CD4-positive, alpha-beta memory T cell (primary cell): ENCODE measurements around the gene FBXL14. TPM values are rescaled to one million over a fixed set of nuclear protein-coding genes. Genes with fewer than 3 reads are reported as not detected.

Source experiments
- CTCF ChIA-PET: fragments of 350-600 bp; sonication (Branson Sonifier 250); formaldehyde crosslinking; loops from one replicate; lab custom pipeline; 2021; ENCODE audit warnings: inconsistent platforms; ENCODE audit not compliant: partially characterized antibody; lab: Charles Lee
- POLR2A ChIA-PET: fragments of 350-600 bp; sonication (Branson Sonifier 250); formaldehyde crosslinking; loops from one replicate; lab custom pipeline; 2021; ENCODE audit not compliant: partially characterized antibody; lab: Charles Lee
- DNase-seq, 5 donors: peaks; one replicate each; pipeline versions ENCODE4 v3.0.0 to v3.0.0-alpha.2; 2020 to 2022; ENCODE audit warnings: mixed read lengths in 1 of 5
- H3K27ac ChIP-seq: one replicate; pipeline ENCODE4 v1.7.0; 2013; ENCODE audit warnings: low read depth, low read length
- H3K27me3 ChIP-seq: 2 replicates; pipeline ENCODE4 v1.7.0; 2013; ENCODE audit warnings: mild to moderate bottlenecking, low read length, moderate library complexity; ENCODE audit not compliant: insufficient read depth
- H3K36me3 ChIP-seq: 2 replicates; pipeline ENCODE4 v1.7.0; 2013; ENCODE audit warnings: mild to moderate bottlenecking, low read length, moderate library complexity; ENCODE audit not compliant: insufficient read depth
- H3K4me1 ChIP-seq: 2 replicates; pipeline ENCODE4 v1.7.0; 2013; ENCODE audit warnings: mild to moderate bottlenecking, low read length, moderate library complexity; ENCODE audit not compliant: insufficient read depth
- H3K4me3 ChIP-seq, 2 donors: one replicate each; pipeline ENCODE4 v1.7.0; 2013; ENCODE audit warnings: low read length in 2 of 2, mild to moderate bottlenecking in 1 of 2
- H3K9me3 ChIP-seq, 2 donors: one replicate each; pipeline ENCODE4 v1.7.0; 2013; ENCODE audit warnings: low read length in 2 of 2, control low read depth in 1 of 2; ENCODE audit not compliant: control insufficient read depth in 1 of 2
- H3K27ac Mint-ChIP-seq, 7 donors: one replicate each; pipeline ENCODE4 v1.8.0; 2020 to 2021; ENCODE audit warnings: mixed read lengths in 7 of 7, mild to moderate bottlenecking in 6 of 7, inconsistent platforms in 3 of 7, moderate library complexity in 3 of 7
- H3K27me3 Mint-ChIP-seq, 2 donors: one replicate each; pipeline ENCODE4 v1.8.0; 2020 to 2021; ENCODE audit warnings: mixed read lengths in 2 of 2
- H3K36me3 Mint-ChIP-seq, 2 donors: one replicate each; pipeline ENCODE4 v1.8.0; 2020 to 2021; ENCODE audit warnings: mixed read lengths in 2 of 2, inconsistent platforms in 1 of 2, mild to moderate bottlenecking in 1 of 2
- H3K4me1 Mint-ChIP-seq, 4 donors: one replicate each; pipeline ENCODE4 v1.8.0; 2020 to 2021; ENCODE audit warnings: mixed read lengths in 4 of 4, mild to moderate bottlenecking in 1 of 4
- H3K4me3 Mint-ChIP-seq, 8 donors: one replicate each; pipeline ENCODE4 v1.8.0; 2020 to 2021; ENCODE audit warnings: mixed read lengths in 8 of 8, mild to moderate bottlenecking in 7 of 8, moderate library complexity in 6 of 8, inconsistent platforms in 3 of 8
- H3K9me3 Mint-ChIP-seq, 8 donors: one replicate each; pipeline ENCODE4 v1.8.0; 2020 to 2021; ENCODE audit warnings: mixed read lengths in 8 of 8, mild to moderate bottlenecking in 5 of 8, inconsistent platforms in 3 of 8, moderate library complexity in 1 of 8
- intact Hi-C: fragments of 100-400 bp; cut with micrococcal nuclease; formaldehyde crosslinking; loops from one replicate; pipeline ENCODE4 v1.15.1; 2023
- polyA plus RNA-seq, 2 donors: library from polyadenylated mRNA; unstranded; fragments of 300-500 nt; fragmentation: Illumina TruSeq; gene quantifications; one replicate each; pipeline ENCODE4 v1.2.3, GENCODE V29; 2021
- total RNA-seq, 2 experiments: library from RNA; stranded (reverse); gene quantifications; one replicate each; pipeline ENCODE4 v1.2.3, GENCODE V29; 2021

FBXL14 gene
- total and polyA plus RNA-seq, 4 experiments from 2014 or later = 14.6 to 43.4 (median 35.4) TPM

DNA sequence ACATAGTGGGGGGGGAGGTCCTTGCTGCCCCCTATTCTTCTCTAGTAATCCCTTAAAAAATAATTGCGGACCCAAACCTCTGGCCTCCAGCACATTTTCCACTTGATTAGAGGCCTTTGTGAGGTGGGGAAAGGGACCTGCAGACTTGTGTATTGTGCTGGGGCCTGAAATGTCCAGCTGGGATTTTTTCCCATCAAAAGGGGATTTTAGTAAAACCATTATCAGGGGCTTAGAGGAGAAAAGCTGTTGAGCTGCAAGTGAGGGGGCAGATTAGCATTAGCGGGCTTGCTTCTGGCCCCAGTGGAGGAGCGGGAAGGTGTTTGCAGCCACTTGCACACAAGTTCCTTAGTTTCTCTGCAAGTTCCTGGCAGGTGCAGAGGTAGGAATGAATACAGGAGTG lies 13.9 kb downstream of the FBXL14 start:
- CTCF ChIA-PET = interaction anchor here (10.8 kb wide), 1 partner anchor 463 kb away, joined by 302 read pairs; no protein-coding TSS in a partner anchor
- H3K4me3 ChIP-seq = no peak overlapping the region
- POLR2A ChIA-PET = no interaction called here
- peaks cover 7% of the 10 kb centered on the region for H3K4me1 ChIP-seq
- no peaks in the 10 kb centered on the region for H3K9me3 ChIP-seq
- H3K27ac ChIP-seq = no peak overlapping the region
- Mint-ChIP-seq H3K9me3 (no peaks in the 10 kb centered on the region), H3K4me1 (peaks cover 4 to 7% (median 7%) of the 10 kb centered on the region in 4 donors), H3K27ac (peak overlapping the region in 1 of 7 donors; percentile 30), H3K4me3 (no peak overlapping the region), H3K27me3 (no peaks in the 10 kb centered on the region), H3K36me3 (peaks cover 11 to 12% of the 10 kb centered on the region in 2 donors)
- DNase-seq = no peak
- intact Hi-C loops = loop anchor here (5.0 kb wide), 1 partner anchor 763 kb away; no protein-coding TSS in a partner anchor
- H3K36me3 ChIP-seq = no peaks in the 10 kb centered on the region
- no peaks in the 10 kb centered on the region for H3K27me3 ChIP-seq

DNA sequence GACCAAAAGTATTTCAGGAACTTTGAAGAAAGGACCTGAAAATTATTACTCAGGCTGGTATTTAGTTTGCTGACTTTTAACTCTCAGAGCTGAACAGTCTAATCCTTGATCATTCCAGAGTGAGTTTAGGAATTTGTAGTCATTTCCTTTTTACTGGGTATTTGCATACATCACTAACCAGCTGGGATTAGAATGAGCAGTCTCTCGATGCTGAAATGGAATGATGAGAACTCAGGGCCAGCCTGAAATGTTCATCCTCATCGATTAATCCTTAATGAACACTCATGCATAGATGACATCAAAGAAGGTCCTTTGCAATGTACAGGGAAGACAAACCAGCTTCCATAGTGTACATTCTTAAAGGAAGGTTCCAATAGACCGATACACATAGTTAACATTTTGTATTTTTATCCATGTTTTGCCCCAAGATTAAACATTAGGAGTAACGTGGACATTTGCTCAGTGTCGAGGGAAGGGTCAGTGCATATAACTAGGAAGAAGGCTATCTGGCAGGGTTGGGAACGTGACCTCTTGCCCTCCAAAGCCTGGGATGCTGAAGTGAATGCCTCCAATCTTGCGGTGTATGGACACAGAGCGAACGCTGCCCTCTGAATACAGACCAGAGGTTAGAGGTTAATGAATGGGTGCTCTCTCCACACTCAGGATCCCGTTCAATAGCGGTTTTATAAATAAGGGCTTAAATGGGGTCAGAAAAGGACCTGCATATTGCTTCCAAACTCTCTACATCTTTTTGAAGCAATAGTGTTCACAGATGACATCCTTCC lies 14.5 kb downstream of the FBXL14 start:
- ChIA-PET CTCF (interaction anchor here (1.8 to 10.8 kb wide), 2 partner anchors 26 to 463 kb away, joined by 5 to 302 read pairs; no protein-coding TSS in a partner anchor), POLR2A (no interaction called here)
- Mint-ChIP-seq H3K36me3 (peaks cover 10 to 12% of the 10 kb centered on the region in 2 donors), H3K9me3 (peaks cover 0 to 2% (median 0%) of the 10 kb centered on the region in 8 donors), H3K4me3 (no peak overlapping the region), H3K4me1 (peaks cover 4 to 7% (median 7%) of the 10 kb centered on the region in 4 donors), H3K27ac (peak overlapping the region in 1 of 7 donors; percentile 30), H3K27me3 (no peaks in the 10 kb centered on the region)
- Histone ChIP-seq H3K27me3 (no peaks in the 10 kb centered on the region), H3K36me3 (no peaks in the 10 kb centered on the region), H3K27ac (no peak overlapping the region), H3K4me1 (peaks cover 7% of the 10 kb centered on the region), H3K4me3 (no peak overlapping the region), H3K9me3 (no peaks in the 10 kb centered on the region)
- intact Hi-C loops = loop anchor here (5.0 kb wide), 1 partner anchor 763 kb away; no protein-coding TSS in a partner anchor
- no peak for DNase-seq

DNA sequence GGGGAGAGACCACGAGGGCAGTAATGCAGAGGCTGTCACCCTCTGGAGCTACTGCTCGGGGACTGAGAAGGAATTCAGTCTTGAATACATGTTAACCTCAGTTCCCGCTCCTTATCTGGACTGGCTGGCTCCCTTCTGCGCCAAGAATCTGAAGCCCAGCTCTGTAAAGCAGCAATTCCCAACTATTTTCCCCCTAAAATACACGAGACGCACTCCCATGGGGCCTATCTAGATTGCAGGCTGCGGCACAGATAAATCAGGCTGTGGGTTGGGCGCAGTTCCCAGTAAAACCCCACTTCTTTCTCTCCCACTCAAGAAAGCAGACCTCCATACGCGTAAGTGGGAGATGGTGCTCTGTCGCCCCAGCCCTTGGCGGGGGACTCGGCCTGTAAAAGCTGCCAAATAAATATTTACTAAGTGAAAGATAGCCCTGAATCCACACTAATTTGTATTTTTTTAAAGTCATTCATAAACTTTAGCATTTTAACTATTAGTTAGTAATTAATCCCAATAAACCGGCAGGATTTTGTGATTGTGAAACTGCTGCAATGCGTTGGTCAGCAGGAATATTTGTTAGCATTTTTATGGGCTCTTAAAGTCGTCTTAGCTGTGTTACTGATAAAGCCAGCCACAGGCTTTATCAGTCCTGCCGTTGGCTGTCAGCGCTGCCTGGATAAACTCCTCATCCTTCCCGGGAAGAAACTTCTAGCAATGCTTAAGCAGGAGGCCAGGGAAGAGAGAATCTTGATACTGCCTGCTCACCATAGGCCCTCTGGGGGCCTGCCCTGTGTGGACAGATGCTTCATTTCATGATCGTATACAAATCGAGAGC lies 17.8 kb downstream of the FBXL14 start:
- POLR2A ChIA-PET = no interaction called here
- Histone ChIP-seq H3K4me3 (no peak overlapping the region), H3K27ac (no peak overlapping the region), H3K27me3 (no peaks in the 10 kb centered on the region), H3K9me3 (no peaks in the 10 kb centered on the region), H3K4me1 (no peaks in the 10 kb centered on the region), H3K36me3 (no peaks in the 10 kb centered on the region)
- H3K4me1 Mint-ChIP-seq = peaks cover 0 to 5% (median 0%) of the 10 kb centered on the region in 4 donors
- no peaks in the 10 kb centered on the region for H3K27me3 Mint-ChIP-seq
- H3K27ac Mint-ChIP-seq = no peak overlapping the region
- no peak for DNase-seq
- peaks cover 2 to 24% of the 10 kb centered on the region in 2 donors for H3K36me3 Mint-ChIP-seq
- intact Hi-C loops = no loop called here
- CTCF ChIA-PET = interaction anchor here (10.8 kb wide), 1 partner anchor 460 kb away, joined by 302 read pairs; no protein-coding TSS in a partner anchor
- no peak overlapping the region for H3K4me3 Mint-ChIP-seq
- peaks cover 0 to 5% (median 0%) of the 10 kb centered on the region in 8 donors for H3K9me3 Mint-ChIP-seq

DNA sequence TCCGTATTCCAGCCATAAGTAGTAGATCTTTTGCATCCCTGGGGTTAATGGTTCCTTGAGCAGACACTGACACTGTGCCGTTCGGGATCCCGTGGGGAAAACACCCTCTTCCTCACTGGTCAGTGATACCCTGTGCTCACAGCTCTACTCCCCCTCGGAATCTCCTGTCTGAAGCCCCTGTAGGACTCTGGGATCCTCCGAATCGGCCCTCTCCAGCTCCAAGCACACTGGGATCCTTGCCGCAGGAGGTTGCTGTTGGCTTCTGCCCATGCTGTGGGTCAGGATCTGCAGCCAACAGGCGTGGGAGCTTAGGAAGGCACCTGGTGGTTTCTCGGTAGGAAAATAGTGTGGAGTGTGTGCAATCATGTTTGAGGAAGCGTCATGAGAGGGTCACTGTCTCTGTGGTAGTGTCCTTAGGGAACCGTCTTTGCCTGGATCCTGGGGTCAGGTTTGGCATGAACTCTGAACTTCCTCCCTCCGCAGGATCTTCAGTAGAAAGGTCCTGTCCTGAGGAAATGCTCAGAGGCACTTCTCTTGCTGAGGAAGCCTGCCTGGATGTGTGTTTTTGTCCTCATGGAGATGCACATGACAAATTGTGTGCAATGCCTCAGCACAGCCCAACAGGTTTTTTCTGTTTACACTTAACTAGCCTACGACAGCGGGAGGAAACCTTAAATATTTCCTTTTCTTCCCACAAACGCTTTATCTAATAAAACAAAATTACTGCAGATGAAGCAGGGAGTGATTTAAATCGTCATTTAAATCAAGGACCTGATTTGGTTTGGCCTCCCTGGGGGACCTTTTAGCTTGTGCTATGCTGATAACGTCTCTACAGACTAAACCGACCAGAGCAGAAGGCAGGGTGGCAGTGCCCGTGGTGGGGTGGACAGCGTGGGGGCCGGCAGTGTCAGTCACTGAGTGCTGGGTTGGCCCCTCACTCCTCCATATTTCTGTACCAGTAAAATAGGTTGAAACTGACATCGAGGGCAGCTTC lies 18.7 kb downstream of the FBXL14 start:
- H3K4me1 ChIP-seq = no peaks in the 10 kb centered on the region
- no peaks in the 10 kb centered on the region for H3K36me3 ChIP-seq
- intact Hi-C loops = no loop called here
- no peaks in the 10 kb centered on the region for H3K27me3 Mint-ChIP-seq
- ChIA-PET CTCF (interaction anchor here (2.1 to 10.8 kb wide), 2 partner anchors 458 to 459 kb away, joined by 6 to 302 read pairs; no protein-coding TSS in a partner anchor), POLR2A (no interaction called here)
- H3K27me3 ChIP-seq = no peaks in the 10 kb centered on the region
- DNase-seq = no peak
- H3K4me1 Mint-ChIP-seq = peaks cover 0 to 5% (median 0%) of the 10 kb centered on the region in 4 donors
- H3K27ac ChIP-seq = no peak overlapping the region
- no peak overlapping the region for H3K4me3 ChIP-seq
- H3K27ac Mint-ChIP-seq = peak overlapping the region in 2 of 7 donors; percentile 15 to 43
- peaks cover 2 to 24% of the 10 kb centered on the region in 2 donors for H3K36me3 Mint-ChIP-seq
- H3K4me3 Mint-ChIP-seq = no peak overlapping the region
- no peaks in the 10 kb centered on the region for H3K9me3 ChIP-seq
- peaks cover 0 to 5% (median 0%) of the 10 kb centered on the region in 8 donors for H3K9me3 Mint-ChIP-seq

DNA sequence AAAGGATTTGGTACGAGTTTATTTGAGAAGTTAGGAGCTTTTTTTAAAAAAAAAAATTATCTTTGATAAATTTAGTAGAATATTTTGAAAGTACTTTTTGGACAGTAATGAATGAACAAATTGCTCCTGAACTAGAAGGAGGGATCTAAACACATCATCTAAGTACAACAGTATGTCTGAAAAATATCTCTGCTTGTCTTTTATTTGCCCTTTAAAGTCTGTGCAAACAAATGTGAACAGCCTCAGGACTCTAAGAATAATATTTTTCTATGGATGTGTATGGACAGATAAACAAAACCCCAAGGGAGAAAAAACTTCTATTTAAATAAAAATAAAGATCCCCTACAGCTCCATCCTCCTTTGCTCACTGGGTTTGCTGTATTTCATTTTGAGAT lies 19.5 kb downstream of the FBXL14 start:
- H3K4me1 ChIP-seq = no peaks in the 10 kb centered on the region
- no peak overlapping the region for H3K4me3 Mint-ChIP-seq
- H3K9me3 Mint-ChIP-seq = peaks cover 0 to 5% (median 0%) of the 10 kb centered on the region in 8 donors
- no peaks in the 10 kb centered on the region for H3K27me3 ChIP-seq
- intact Hi-C loops = no loop called here
- H3K9me3 ChIP-seq = no peaks in the 10 kb centered on the region
- ChIA-PET POLR2A (no interaction called here), CTCF (interaction anchor here (2.1 kb wide), 1 partner anchor 457 kb away, joined by 6 read pairs; no protein-coding TSS in a partner anchor)
- peaks cover 2 to 16% of the 10 kb centered on the region in 2 donors for H3K36me3 Mint-ChIP-seq
- no peak for DNase-seq
- no peaks in the 10 kb centered on the region for H3K27me3 Mint-ChIP-seq
- no peaks in the 10 kb centered on the region for H3K36me3 ChIP-seq
- H3K27ac ChIP-seq = no peak overlapping the region
- peaks cover 0 to 4% (median 0%) of the 10 kb centered on the region in 4 donors for H3K4me1 Mint-ChIP-seq
- no peak overlapping the region for H3K27ac Mint-ChIP-seq
- no peak overlapping the region for H3K4me3 ChIP-seq
